Skin of body (tissue), 2 donors: Measurements from ENCODE around the gene DCLK1. TPM values are rescaled to one million over a fixed set of nuclear protein-coding genes. Genes with fewer than 3 reads are reported as not detected.
"Not testable (repeated sequence)": the region's sequence is repeated elsewhere in the genome, so short reads cannot be mapped to it uniquely, and the experiment has no call there.

Experiments
- DNase-seq: peaks from one replicate; lab custom pipeline; 2025; lab: John Stamatoyannopoulos, UW
- total RNA-seq: library from RNA; depleted of rRNA; stranded (reverse); fragments of >200 nt; gene quantifications from one replicate; pipeline ENCODE4 v1.2.3, GENCODE V29; 2014

DCLK1 gene
- total RNA-seq, 1 donor from 2014 or later, result 82.5 TPM

DNA sequence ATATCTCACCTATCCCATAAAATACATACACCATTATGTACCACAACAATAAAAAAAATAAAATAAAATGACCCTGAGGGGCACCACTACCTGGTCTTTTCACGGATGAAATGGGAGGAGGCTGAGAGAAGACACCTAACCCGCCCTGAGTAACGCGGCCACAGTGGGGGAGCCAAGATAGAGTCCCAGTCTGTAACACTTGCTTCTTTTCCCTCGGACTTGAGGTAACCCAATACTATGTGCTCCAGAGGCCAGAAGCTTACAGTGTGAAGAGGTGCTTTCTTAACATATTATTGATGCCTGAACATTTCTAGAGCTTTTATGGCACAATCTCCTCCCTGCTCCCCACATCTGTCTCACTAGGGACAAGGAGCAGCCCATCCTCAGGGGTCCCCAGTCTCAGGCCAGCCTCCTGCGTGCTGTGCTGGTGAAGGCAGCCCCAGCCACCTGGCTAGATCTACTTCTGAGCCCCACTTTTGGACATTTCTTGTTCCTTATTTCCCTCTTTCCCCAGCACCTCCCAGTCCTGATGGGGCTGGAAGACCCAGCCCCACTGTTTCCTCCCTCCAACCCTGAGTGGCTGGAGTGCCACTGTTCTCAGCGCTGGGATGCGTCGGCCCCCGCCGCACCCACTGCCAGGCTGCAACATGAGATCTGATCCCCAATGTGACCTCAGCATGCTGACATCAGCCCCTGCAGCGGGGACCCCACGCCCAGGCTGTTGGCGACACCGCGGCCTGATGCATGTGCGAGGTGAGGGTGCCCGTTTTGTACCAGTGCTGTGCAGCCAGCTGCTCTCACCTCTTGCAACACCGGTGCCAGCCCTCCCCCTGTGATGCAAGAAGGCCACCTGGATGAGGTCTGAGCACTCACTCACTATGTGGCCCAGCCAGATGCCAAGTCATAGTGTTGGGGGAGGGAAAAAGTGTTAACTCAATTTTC lies 143.3 kb downstream of the DCLK1 start:
- DNase-seq, result no peak

DNA sequence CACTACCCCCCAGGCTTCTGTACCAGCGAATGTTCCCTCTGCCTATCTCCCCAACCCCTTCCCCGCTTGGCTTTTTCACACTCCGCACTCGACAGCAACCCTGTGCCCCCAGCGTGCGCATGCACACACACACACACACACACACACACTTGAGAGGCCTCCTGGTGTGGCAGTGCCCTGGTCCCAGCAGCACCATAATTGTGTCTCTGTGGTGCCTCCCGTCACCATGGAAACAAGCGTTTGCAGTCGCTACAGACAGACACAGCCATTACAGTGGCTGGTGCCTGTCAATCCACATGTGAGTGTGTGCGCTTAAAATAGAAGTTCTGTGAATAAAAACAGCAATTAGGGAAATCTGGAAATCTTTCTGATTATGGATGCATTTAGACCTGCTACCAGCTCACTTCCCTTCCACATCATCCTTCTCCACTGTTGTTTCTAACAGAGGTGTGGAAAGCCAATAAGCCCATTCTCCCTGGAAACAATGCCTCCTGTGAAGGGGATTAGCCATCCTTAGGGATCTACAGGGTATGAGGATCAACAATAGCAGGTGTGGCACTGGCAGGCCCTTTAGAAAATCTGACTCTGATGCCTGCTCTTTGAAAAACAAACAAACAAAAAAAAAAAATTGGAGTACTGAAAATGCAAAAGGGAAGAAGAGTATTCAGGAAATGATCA lies 146.3 kb downstream of the DCLK1 start:
- DNase-seq, result no peak

DNA sequence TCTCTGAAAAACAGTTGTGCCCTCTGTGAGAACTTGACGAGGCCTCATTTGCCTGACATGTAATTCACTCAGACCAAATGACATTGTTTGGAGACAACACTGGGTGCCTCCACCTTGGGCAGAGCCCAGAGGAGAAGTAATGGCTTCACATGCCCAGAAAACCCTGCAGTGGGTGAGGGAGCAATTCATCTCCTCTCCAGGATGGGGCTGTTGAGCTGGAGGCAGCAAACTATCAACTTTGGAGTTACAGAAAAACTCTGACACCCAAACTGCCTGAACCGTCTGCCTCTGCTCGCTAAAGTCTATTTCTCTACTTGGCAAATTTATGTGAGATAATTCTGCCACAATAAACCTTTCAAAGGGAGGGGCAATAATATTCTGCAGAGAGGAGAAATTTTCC lies 146.9 kb downstream of the DCLK1 start:
- DNase-seq, result no peak

DNA sequence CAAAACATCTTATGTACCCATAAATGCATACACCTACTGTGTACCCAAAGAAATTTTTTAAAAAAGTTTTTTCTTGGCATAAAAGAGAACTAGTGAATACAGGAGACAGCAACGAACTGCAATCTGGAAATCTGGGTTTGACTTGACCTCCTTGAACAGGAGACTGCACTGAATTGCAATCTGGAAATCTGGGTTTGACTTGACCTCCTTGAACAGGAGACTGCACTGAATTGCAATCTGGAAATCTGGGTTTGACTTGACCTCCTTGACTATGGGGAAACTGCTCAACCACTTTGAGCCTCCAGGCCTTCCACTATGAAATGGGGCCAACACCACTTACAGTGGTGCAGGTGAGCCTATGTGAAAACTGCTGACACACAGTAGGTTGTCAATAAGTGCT lies 147.5 kb downstream of the DCLK1 start:
- not testable (repeated sequence) for DNase-seq

DNA sequence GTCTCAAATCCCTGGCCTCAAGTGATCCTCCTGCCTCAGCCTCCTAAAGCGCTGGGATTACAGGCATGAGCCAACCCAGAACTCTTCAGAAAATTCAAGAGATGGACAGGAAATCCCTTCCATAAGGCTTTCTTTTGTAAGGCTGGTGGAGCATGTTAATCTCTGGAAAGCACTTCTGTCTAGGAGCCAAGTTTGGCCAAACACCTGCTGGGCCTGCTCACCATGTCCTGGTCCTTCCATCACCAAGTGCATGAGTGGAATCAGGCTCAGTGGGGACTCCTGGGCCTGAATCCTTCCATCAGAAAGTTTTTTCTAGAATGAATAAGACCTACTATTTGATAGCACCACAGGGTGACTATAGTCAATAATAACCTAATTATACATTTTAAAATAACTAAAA lies 148.0 kb downstream of the DCLK1 start:
- DNase-seq, result no peak

DNA sequence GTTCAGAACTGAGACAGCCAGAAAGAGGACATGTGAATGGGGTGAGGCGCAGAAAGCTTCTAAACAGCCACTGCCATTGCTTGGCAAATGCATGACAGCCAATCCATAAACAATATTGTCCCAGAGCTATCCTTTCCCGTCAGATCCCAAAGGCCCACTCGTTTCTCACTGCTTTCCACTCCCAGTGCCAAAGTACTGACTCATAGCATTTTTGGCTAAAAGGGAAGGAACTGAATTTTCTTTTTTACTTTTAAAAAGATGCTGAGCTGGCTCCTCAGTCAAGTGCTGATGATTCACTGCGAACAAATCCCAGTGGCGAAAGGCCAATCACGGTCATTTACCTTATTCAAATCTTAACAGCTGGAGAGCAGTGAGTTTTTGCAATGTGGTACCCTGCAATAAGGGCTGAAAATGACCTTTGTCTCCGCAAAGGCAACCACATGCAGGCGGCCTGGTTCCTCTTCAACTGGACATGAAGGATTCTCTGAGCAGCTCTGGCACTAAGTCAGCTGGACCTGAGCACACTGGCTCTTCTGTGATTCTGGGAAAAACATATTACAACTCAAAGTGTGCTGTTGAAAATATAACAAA lies 151.7 kb downstream of the DCLK1 start:
- peak; percentile 96 for DNase-seq

DNA sequence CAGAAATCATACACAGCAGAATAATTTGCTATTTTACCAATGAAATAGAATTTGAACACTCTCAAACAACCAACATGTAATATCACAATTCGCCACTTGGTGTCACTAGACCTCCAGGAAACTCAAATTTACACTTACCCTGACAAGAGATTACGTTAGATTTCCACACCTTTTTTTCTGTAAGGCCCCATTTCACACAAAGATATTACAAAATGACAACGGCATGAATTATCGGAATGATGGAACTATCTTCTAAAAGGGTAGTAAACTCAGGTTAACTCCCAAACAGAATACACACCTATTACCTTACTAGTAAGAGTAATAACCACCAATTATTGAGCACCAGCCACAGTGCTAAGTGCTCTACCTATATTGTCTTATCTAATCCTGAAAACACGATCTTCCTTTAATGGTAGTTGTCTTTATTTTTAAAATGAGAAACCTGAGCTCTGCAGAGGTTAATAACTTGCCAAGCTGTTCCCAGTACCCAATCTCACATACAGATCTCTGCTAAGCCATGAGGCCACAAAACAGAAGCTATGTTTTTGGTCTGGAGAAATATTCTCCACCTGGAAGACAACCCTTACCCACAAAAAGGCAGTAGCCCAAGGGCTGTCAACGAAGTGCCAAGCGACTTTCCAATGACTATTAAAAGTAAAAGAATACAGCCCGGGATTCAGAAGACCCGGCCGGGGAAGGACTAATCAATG lies 152.4 kb downstream of the DCLK1 start:
- DNase-seq, result peak; percentile 85

DNA sequence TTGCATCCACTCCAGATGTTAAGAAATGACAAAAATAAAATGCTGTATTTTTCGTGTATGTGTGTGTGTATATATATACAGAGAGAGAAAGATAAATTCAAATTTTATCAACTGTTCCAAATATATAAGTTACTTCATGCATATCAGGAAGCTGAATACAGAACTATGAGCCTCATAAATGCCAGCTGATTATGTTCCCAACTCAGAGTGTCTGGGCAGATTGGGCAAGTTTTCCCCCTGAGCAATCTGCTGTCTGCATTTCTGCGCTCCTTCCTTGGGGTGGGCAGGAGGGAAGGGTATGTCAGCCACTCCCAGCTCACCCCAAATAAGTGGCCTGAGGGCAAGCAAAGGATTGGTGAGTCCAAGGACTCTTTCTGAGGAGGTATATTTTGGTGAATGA lies 154.1 kb downstream of the DCLK1 start:
- no peak for DNase-seq

DNA sequence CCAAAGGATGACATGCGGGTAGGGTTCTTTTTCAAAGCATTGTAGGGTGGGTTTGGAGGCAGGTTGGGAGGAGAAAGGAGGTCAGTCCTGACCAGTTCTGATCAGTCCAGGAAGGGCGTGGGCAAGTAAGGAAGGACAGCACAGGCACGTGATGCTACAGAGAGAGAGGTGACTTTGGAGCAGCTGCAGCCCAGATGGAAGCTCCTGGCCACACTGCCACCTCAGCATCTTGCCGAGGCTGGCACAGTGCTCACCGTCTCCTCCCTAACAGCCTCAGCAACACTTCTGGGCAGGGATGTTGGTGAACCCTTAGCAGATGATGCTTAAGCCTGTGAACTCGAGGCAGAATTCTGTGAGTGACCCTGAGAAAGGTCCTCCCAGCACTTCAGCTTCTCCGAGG lies 155.1 kb downstream of the DCLK1 start:
- no peak for DNase-seq

DNA sequence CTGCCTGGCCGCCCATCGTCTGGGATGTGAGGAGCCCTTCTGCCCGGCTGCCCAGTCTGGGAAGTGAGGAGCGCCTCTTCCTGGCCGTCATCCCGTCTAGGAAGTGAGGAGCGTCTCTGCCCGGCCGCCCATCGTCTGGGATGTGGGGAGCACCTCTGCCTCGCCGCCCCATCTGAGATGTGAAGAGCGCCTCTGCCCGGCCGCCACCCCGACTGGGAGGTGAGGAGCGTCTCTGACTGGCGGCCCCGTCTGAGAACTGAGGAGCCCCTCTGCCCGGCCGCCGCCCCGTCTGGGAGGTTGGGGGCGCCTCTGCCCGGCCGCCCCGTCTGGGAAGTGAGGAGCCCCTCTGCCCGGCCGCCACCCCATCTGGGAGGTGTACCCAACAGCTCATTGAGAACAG lies 164.2 kb downstream of the DCLK1 start:
- not testable (repeated sequence) for DNase-seq

DNA sequence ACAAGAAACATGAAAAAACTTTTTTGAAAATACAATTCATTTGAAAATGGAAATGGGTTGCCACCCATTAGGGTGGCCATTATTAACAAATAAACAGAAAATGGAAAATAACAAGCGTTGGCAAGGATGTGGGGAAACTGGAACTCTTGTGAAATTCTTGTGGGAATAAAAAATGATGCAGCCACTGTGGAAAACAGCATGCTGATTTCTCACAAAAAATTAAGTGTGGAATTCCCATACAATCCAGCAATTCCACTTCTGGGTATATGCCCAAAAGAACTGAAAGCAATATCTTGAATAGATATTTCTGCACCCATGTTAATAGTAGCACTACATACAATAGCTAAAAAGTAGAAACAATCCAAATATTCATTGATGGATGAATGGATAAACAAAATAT lies 165.2 kb downstream of the DCLK1 start:
- DNase-seq, result no peak

DNA sequence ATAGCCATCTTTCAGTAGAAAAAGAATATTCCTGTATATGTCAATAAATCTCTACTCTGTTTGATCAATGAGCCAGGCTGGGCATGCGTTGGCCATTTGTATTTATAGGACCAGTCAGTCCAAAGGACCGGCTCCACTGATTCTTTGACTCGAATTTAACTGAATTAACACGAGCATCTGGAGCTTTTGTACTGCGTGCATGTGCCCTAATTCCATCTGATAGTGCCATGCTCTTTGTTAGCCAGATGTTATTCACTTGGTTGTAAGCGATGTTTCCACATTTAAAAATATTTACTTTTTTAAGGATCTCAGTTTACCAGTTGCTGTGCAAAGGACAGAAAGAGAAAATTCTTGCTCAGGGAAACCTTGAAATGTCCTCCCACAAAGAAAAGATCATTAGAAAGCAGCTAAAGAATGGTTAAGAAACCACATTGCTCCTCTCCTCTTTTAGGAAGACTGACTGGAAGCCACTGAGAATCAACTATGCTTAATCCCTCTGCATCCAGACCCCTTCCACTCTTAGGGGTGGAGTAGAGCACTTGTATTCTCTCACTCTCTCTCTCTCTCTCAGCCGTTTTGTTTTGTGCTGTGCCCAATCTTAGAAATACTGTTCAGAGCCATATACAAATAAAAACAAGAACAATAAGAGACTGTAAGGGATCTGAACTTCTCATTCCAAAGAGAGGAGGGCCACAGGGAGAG lies 165.8 kb downstream of the DCLK1 start:
- DNase-seq, result peak; percentile 17

DNA sequence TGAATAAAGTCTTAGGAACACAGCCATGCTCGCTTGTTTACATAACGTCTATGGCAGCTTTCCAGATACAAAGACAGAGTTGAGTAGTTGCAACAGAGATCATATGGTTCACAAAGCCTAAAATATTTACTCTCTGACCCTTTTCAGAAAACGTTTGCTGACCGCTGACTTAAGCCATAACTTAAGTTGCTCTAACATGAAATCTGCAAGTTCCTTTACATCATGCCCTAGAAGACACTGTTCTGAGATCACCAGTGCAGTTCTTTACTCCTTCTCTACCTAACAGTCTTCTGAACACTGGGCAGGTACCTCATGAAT lies 166.4 kb downstream of the DCLK1 start:
- peak; percentile 39 for DNase-seq

DNA sequence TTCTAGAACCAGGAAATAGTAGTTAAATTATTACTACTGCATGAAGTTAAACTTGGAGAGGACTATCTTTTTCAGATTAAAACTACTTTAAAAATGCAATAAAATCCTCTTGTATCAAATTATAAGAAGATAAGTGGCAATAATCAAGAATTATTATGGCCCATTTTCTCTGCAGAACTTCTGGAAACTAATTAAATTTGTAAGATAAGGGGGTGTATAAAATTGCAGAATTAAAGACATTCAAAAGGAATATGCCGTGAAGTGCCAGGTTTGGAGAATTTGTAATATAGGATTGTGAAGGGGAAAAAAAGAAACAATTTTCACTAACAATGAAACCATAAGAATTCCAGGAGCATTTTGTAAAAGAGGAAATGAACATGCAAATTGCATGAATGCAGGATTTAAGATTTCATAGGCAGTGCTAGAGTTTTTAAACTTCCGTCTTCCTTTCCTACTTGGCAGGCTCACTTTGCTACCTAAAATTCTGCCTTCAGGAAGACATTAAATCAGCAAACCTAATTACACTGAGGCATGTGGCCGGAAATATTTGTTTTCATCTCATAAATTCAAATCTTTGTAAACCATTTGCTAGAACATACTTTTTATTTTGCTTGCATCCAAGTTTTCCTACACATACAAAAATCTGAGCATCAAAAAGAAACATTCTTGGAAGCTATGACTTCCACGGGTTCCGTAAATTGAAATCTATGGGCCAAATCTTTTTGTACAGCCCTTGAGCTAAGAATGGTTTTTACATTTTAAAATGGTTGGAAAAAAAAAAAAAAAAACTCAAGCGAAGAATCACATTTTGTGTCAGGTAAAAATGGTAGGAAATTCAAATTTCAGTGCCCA lies 166.9 kb downstream of the DCLK1 start:
- DNase-seq, result no peak

DNA sequence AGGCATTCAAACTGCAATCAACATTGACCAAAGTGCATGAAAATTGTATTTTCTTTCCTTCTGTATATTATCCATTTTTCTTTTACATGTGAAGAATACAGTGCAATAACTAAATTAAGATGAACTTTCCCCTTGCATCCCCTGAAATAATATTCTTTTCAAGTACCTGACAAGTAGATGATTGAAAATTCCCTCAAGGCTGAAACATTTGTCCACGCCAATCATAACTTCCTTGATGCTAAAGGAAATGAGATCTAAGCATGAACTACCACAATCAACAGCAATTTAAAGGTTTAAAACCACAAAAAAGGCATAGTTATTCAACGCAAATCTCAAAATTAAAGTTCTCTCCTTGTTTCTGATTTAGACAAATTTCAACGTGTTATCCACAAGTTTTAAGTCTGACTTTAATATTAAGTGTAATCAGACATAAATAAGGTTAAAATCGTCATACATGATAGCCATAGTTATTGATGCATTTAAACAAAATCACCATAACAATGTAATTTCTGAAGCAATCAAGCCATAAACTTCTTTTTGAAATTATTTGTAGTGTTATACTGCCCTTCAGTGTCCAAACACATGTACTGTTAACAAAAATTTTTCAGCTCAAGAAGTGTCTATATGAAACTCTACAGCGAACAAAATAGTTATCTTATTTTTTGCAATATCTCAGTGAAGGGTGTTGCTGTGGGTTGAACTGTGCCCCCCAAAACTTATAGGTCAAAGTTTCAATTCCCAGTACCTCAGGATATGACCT lies 169.5 kb downstream of the DCLK1 start:
- DNase-seq, result no peak

DNA sequence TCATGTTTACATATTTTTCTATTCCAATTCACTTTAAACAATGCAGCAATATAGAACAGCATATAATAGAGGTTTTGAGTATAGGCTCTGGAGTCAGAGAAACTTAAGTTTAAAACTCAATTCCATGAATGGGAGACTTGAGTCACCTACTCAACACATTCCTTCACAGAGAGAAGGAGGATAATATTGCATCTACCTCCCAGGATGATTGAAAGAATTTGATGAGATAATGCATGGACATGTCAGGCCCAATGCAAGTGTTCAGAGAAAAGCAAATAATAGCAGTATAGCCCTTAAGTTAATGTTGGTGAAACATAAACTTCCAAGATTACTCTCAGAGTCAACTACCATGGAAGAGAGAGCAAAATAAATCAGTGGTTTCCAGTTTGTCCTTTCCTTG lies 170.2 kb downstream of the DCLK1 start:
- DNase-seq, result peak; percentile 7

DNA sequence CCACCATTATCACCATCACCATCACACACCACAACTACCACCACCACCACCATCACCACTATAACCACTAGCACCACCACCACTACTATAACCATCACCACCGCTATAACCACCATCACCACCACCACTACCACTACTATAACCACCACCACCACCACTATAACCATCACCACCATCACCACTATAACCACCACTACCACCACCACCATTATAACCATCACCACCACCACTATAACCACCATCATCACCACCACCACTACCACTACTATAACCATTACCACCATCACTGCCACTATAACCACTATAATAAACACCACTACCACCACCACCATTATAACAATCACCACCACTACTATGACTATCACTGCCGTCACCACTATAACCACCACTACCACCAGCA lies 173.2 kb downstream of the DCLK1 start:
- no peak for DNase-seq

DNA sequence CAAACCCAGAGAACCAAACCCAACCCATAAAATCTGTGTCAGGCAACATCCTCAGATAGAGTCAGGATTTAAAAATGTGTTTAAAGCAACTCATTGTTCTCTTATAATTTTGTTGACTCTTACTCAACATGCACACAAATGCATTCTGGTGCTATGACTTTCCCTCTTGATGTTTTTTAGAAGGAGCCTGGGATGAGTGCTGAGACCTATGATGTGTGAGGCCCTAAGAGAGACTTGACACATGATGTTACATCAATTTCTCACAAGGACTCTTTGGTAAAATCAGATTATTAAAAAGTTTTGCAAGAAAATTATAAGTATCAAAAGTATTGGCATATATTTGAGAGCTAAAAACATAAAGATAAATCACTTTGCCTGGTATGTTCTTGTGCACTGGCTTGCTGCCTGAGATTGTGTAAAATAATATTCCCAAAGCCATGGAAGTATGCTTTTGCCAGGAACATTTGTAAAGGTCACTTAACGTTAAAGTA lies 173.9 kb downstream of the DCLK1 start:
- peak; percentile 78 for DNase-seq

DNA sequence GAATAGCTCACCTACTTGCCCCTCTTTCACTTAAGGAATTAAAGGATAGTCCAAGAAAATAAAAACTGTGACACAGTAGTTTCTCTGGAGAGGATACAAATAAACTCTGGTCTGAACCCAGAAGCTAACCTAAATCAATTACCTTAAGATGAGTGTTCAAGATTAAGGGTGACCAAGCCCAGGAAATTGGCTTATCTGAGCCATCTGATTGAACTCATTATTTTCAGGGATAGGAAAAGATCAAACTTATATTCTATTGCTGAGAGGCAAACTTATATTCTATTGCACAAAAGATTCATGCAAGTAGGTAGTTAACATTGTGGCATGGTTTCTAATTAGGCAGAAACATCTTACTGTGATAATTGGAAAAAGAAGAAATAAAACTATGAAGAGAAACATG lies 175.1 kb downstream of the DCLK1 start:
- no peak for DNase-seq

DNA sequence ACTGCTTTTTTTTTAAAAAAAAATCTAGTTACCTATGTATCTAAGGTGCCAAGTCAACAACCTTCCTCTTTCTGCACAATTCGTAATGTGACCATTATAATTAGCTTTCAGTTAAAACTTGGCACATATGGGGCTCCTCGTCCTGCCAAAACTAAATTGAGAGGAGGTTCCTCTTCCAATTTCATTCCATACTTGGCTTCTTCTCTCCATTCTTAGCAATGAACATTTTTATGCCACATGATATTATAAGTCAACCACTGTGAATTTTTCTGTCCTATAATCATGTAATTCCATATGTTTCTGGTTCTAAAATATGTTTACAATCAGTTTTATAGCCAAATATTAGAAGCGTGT lies 177.0 kb downstream of the DCLK1 start:
- peak; percentile 87 for DNase-seq
